Islet precursor cell (in vitro differentiated cells): ENCODE measurements around the gene CPNE4.
"Not testable (repeated sequence)": the region's sequence is repeated elsewhere in the genome, so short reads cannot be mapped to it uniquely, and the experiment has no call there.

Experiments
- DNase-seq: peaks from one replicate; pipeline ENCODE4 v3.0.0-alpha.2; 2018

The CPNE4 gene

DNA sequence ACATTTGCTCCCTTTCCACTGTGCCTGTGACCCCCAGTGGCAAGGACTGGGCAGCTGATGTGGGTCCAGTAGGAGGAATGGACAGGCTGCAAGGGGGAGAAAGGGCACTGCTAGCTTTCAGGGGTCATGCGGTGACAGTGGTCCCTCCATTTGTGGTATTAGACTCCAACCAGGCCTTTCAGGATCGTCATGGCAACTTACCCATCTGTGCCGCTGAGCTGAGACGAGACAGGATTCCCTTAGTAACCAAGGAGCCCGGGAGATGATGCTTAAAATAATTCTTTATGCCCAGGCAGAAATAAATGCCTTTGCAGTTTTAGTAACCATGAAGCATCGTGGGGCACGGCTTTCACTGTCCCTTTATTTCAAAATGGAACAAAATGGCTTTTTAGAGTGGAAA is 516.1 kb downstream of the CPNE4 start:
- DNase-seq, result no peak

- DNase-seq, result no peak
These were observed 529.4 kb downstream of the CPNE4 start for GRCh38 chr3:131505421-131505820.

- DNase-seq, result no peak
These were observed 531.5 kb downstream of the CPNE4 start for GRCh38 chr3:131503320-131503635.

DNA sequence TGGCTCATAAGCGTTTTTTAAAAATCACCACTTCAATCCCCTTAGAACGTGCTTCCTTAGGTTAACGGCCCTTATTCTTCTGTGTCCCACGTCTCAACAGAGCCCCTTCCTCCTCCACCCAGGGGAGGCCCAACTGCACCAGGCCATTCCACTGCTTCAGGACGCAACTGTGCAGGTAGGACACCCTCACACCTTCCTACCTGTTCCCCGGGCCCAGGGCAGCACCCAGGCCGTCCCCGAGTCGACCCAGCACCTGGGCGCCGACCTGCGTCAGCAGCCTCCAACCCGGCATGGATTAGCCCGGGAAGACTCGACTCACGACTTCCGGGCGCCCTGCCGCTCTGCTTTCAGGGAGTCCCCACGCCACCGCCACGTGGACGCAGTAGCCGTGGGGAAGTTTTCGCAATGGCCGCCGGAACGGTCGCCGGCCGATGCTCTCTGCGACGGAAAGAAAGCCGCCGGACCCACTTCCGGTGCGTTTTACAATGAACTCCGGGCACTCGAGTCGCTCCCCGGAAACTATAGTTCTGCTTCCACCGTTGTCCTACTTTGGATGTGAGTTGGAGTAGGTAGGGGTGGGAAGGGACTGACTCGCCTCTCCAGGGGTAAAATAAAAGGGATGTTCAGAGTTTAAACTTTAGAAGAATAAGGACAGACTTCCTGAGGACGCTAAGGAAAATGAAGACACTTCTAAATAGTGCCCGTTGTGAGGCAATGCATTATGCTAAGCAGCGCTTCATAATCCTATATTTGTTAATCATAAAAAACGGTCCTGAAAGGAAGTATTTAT is 532.1 kb downstream of the CPNE4 start, which contains the start of gene MRPL3:
MRPL3 (minus strand) TSS at position 442 of the 790 bp plus-strand sequence; CDS start at position 292, 150 bp downstream.
- DNase-seq, result peak; percentile 91

GRCh38 chr3:131501949-131502348 is 532.9 kb downstream of the CPNE4 start:
- DNase-seq, result no peak

- DNase-seq, result no peak
These were observed 540.1 kb downstream of the CPNE4 start for GRCh38 chr3:131494706-131495105.

DNA sequence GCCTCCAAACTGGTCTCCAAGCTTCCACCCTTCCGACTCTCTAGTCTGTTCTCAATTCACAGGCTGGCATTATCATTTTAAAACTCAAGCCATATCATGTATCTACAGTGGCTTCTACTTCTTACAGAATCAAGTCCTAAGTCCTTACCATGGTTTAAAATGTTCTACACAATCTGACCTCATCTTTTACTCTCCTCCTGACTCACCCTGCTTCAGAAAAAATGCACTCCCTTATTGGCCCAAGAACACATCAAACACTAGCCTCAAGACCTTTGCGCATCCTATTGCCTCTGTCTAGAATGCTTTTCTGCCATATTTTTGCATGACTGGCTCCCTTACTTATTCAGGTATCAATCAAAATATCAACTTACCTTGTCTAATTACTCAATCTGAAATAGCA is 543.0 kb downstream of the CPNE4 start:
- no peak for DNase-seq

DNA sequence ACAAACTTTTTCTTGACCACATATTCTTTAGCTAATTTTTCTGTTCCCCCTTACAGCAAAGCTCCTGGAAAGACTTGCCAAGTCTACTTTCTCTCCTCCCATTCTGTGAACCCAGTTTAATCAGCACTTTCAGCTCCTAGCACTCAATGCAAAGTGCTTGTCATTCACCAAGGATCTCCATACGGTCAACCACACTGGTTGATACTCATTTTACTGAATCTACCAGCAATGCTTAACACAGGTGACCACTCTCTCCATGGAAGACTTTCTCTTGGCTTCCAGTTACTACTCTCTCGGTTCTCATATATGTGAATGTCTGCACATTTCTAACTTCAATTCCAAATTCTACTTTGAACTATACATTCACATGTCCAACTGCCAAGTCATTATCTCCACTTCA is 543.7 kb downstream of the CPNE4 start:
- no peak for DNase-seq

DNA sequence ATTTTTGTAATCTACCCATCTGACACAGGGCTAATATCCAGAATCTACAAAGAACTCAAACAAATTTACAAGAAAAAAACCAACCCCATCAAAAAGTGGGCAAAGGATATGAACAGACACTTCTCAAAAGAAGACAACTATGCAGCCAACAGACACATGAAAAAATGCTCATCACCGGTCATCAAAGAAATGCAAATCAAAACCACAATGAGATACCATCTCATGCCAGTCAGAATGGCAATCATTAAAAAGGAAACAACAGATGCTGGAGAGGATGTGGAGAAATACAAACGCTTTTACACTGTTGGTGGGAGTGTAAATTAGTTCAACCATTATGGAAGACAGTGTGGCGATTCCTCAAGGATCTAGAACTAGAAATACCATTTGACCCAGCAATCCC is 548.3 kb downstream of the CPNE4 start:
- not testable (repeated sequence) for DNase-seq

DNA sequence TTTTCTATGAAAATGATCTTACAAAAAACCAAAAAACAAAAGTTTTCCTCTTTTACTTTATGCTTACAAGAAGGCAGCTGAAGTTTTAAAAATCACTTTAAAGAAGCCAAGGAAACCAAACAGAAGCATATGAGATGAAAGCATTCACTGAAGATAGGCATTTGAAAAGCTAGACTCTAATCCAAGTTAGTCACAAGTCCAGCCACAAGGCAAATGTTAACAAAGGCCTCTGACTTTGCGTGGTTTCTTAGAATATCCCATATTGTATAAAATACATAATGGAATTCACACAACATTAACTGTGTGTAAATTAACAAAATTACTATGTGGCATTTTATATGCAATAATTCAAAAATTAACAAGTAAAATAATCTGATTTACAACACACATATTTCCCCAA is 549.7 kb downstream of the CPNE4 start:
- DNase-seq, result no peak

GRCh38 chr3:131484496-131485111 is 550.2 kb downstream of the CPNE4 start:
- no peak for DNase-seq
